K562 (cell line): ENCODE measurements around the gene CLCN4. TPM values are rescaled to one million over a fixed set of nuclear protein-coding genes. Genes with fewer than 3 reads are reported as not detected.

Experiments used
- CBFA2T2 ChIP-seq: fragments of 450-650 bp; conservative IDR thresholded peaks from 2 replicates; pipeline ENCODE4 v1.6.1; 2017; ENCODE audit warnings: mild to moderate bottlenecking
- CREB1 ChIP-seq, 2 experiments: sonication (generic) in 1 of 2; formaldehyde crosslinking in 1 of 2; IDR thresholded peaks; 2 replicates each; pipeline versions ENCODE4 v1.6.1 to v1.8.0; 2012 to 2022; ENCODE audit warnings: inconsistent platforms in 1 of 2, mild to moderate bottlenecking in 1 of 2, missing genetic modification reagents in 1 of 2, moderate library complexity in 1 of 2
- ZNF184 ChIP-seq: sonication (generic); formaldehyde crosslinking; IDR thresholded peaks from 2 replicates; pipeline ENCODE4 v1.5.0; 2020; ENCODE audit warnings: missing genetic modification reagents
- ZNF217 ChIP-seq: sonication (generic); formaldehyde crosslinking; IDR thresholded peaks from 2 replicates; pipeline ENCODE4 v1.8.0; 2022; ENCODE audit warnings: mild to moderate bottlenecking, missing genetic modification reagents
- ZNF431 ChIP-seq: sonication (generic); formaldehyde crosslinking; IDR thresholded peaks from 2 replicates; pipeline ENCODE4 v1.8.0; 2022; ENCODE audit warnings: mild to moderate bottlenecking, missing genetic modification reagents
- polyA plus RNA-seq, 8 experiments: library from polyadenylated mRNA; depleted of rRNA in 4 of 8; stranded (reverse) in 5 of 8; unstranded in 3 of 8; fragments of >200 nt; fragmentation: Nextera tagmentation in 2 of 8; fragmentation: Illumina TruSeq in 1 of 8; extraction: Ambion mirVana in 2 of 8; extraction: Trizol in 1 of 8; gene quantifications; 2 replicates each; pipeline versions ENCODE4 v1.2.1 to v1.2.3, GENCODE V29; 2011 to 2014; ENCODE audit warnings: inconsistent platforms in 1 of 8, missing spikeins in 1 of 8
- total RNA-seq, 7 experiments: library from RNA; depleted of rRNA in 6 of 7; stranded (reverse); fragments of >200 nt in 6 of 7; fragmentation: Illumina TruSeq in 2 of 7; extraction: Trizol in 2 of 7; gene quantifications; 2 replicates each; pipeline versions ENCODE4 v1.2.1 to v1.2.3, GENCODE V29; 2011 to 2021; ENCODE audit warnings: low replicate concordance in 1 of 7
- TF ChIP-seq, protein P1 (sequence below), 2 experiments: fragments of 450-650 bp; IDR thresholded peaks; 2 replicates each; pipeline ENCODE4 v1.6.1; 2016
- TF ChIP-seq, protein P2 (sequence below): fragments of 200-600 bp; sonication (generic); IDR thresholded peaks from one replicate; pipeline ENCODE4 v1.6.1; 2012; ENCODE audit warnings: mild to moderate bottlenecking, low read depth, low read length, inconsistent platforms
- TF ChIP-seq, protein P3 (sequence below): sonication (generic); formaldehyde crosslinking; IDR thresholded peaks from 2 replicates; pipeline ENCODE4 v1.5.0; 2020; ENCODE audit warnings: missing genetic modification reagents
- TF ChIP-seq, protein P4 (sequence below): fragments of 450-650 bp; IDR thresholded peaks from 2 replicates; pipeline ENCODE4 v1.6.1; 2017; ENCODE audit warnings: antibody characterized with exemption, mild to moderate bottlenecking

CLCN4 gene
- total and polyA plus RNA-seq, 9 of the 15 experiments (the other 6 are each of a cell fraction or from before 2014, with no cell fraction given) = 0.03 to 0.24 (median 0.10) TPM; not detected in 1

DNA sequence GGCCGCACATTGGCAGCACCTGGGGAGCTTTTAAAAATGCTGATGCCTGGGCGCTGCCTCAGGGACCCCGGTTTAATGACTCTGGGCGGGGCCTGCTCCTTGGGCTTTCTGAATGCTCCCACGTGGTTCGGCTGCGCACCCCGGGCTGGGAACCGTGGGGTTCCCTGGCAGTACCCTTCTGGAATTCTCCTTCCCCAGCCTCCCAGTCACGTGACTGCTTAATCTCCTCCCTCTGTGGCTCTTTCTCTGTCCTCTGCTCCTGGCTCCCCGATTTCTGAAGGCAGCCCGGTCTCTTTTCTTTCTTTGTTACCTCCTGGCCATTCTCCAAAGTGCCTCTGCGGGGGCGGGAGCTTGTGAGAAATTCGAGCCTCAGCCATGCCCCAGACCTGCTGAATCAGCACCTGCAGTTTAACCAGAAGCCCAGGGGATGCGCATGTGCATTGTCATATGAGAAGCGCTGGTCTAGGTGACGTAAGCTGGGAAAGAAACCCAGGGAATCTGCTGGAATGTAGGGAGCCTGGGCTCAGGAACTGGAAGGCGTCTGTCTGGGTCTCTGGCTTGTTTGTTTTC is 16.6 kb downstream of the CLCN4 start (continued):
- TF ChIP-seq CBFA2T2 = peak; percentile 59
- no peak for TF ChIP-seq ZNF431 (CRISPR knock-in tag)
- TF ChIP-seq, protein P1, sequence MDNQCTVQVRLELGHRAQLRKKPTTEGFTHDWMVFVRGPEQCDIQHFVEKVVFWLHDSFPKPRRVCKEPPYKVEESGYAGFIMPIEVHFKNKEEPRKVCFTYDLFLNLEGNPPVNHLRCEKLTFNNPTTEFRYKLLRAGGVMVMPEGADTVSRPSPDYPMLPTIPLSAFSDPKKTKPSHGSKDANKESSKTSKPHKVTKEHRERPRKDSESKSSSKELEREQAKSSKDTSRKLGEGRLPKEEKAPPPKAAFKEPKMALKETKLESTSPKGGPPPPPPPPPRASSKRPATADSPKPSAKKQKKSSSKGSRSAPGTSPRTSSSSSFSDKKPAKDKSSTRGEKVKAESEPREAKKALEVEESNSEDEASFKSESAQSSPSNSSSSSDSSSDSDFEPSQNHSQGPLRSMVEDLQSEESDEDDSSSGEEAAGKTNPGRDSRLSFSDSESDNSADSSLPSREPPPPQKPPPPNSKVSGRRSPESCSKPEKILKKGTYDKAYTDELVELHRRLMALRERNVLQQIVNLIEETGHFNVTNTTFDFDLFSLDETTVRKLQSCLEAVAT (IDR thresholded peaks at IDR 0.05) = no peak
- no peak for TF ChIP-seq ZNF217 (CRISPR knock-in tag)
- TF ChIP-seq ZNF184 (CRISPR knock-in tag) = no peak
- TF ChIP-seq, protein P2, sequence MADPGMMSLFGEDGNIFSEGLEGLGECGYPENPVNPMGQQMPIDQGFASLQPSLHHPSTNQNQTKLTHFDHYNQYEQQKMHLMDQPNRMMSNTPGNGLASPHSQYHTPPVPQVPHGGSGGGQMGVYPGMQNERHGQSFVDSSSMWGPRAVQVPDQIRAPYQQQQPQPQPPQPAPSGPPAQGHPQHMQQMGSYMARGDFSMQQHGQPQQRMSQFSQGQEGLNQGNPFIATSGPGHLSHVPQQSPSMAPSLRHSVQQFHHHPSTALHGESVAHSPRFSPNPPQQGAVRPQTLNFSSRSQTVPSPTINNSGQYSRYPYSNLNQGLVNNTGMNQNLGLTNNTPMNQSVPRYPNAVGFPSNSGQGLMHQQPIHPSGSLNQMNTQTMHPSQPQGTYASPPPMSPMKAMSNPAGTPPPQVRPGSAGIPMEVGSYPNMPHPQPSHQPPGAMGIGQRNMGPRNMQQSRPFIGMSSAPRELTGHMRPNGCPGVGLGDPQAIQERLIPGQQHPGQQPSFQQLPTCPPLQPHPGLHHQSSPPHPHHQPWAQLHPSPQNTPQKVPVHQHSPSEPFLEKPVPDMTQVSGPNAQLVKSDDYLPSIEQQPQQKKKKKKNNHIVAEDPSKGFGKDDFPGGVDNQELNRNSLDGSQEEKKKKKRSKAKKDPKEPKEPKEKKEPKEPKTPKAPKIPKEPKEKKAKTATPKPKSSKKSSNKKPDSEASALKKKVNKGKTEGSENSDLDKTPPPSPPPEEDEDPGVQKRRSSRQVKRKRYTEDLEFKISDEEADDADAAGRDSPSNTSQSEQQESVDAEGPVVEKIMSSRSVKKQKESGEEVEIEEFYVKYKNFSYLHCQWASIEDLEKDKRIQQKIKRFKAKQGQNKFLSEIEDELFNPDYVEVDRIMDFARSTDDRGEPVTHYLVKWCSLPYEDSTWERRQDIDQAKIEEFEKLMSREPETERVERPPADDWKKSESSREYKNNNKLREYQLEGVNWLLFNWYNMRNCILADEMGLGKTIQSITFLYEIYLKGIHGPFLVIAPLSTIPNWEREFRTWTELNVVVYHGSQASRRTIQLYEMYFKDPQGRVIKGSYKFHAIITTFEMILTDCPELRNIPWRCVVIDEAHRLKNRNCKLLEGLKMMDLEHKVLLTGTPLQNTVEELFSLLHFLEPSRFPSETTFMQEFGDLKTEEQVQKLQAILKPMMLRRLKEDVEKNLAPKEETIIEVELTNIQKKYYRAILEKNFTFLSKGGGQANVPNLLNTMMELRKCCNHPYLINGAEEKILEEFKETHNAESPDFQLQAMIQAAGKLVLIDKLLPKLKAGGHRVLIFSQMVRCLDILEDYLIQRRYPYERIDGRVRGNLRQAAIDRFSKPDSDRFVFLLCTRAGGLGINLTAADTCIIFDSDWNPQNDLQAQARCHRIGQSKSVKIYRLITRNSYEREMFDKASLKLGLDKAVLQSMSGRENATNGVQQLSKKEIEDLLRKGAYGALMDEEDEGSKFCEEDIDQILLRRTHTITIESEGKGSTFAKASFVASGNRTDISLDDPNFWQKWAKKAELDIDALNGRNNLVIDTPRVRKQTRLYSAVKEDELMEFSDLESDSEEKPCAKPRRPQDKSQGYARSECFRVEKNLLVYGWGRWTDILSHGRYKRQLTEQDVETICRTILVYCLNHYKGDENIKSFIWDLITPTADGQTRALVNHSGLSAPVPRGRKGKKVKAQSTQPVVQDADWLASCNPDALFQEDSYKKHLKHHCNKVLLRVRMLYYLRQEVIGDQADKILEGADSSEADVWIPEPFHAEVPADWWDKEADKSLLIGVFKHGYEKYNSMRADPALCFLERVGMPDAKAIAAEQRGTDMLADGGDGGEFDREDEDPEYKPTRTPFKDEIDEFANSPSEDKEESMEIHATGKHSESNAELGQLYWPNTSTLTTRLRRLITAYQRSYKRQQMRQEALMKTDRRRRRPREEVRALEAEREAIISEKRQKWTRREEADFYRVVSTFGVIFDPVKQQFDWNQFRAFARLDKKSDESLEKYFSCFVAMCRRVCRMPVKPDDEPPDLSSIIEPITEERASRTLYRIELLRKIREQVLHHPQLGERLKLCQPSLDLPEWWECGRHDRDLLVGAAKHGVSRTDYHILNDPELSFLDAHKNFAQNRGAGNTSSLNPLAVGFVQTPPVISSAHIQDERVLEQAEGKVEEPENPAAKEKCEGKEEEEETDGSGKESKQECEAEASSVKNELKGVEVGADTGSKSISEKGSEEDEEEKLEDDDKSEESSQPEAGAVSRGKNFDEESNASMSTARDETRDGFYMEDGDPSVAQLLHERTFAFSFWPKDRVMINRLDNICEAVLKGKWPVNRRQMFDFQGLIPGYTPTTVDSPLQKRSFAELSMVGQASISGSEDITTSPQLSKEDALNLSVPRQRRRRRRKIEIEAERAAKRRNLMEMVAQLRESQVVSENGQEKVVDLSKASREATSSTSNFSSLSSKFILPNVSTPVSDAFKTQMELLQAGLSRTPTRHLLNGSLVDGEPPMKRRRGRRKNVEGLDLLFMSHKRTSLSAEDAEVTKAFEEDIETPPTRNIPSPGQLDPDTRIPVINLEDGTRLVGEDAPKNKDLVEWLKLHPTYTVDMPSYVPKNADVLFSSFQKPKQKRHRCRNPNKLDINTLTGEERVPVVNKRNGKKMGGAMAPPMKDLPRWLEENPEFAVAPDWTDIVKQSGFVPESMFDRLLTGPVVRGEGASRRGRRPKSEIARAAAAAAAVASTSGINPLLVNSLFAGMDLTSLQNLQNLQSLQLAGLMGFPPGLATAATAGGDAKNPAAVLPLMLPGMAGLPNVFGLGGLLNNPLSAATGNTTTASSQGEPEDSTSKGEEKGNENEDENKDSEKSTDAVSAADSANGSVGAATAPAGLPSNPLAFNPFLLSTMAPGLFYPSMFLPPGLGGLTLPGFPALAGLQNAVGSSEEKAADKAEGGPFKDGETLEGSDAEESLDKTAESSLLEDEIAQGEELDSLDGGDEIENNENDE = no peak
- TF ChIP-seq, protein P3, sequence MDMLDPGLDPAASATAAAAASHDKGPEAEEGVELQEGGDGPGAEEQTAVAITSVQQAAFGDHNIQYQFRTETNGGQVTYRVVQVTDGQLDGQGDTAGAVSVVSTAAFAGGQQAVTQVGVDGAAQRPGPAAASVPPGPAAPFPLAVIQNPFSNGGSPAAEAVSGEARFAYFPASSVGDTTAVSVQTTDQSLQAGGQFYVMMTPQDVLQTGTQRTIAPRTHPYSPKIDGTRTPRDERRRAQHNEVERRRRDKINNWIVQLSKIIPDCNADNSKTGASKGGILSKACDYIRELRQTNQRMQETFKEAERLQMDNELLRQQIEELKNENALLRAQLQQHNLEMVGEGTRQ (CRISPR knock-in tag) = peak; percentile 77
- TF ChIP-seq, protein P4, sequence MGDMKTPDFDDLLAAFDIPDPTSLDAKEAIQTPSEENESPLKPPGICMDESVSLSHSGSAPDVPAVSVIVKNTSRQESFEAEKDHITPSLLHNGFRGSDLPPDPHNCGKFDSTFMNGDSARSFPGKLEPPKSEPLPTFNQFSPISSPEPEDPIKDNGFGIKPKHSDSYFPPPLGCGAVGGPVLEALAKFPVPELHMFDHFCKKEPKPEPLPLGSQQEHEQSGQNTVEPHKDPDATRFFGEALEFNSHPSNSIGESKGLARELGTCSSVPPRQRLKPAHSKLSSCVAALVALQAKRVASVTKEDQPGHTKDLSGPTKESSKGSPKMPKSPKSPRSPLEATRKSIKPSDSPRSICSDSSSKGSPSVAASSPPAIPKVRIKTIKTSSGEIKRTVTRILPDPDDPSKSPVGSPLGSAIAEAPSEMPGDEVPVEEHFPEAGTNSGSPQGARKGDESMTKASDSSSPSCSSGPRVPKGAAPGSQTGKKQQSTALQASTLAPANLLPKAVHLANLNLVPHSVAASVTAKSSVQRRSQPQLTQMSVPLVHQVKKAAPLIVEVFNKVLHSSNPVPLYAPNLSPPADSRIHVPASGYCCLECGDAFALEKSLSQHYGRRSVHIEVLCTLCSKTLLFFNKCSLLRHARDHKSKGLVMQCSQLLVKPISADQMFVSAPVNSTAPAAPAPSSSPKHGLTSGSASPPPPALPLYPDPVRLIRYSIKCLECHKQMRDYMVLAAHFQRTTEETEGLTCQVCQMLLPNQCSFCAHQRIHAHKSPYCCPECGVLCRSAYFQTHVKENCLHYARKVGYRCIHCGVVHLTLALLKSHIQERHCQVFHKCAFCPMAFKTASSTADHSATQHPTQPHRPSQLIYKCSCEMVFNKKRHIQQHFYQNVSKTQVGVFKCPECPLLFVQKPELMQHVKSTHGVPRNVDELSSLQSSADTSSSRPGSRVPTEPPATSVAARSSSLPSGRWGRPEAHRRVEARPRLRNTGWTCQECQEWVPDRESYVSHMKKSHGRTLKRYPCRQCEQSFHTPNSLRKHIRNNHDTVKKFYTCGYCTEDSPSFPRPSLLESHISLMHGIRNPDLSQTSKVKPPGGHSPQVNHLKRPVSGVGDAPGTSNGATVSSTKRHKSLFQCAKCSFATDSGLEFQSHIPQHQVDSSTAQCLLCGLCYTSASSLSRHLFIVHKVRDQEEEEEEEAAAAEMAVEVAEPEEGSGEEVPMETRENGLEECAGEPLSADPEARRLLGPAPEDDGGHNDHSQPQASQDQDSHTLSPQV = 0 out of 2 replicates have a peak, but pooled peaks have one; percentile 17
- TF ChIP-seq CREB1 (IDR thresholded peaks at IDR 0.05) = no peak
- no peak for TF ChIP-seq CREB1 (CRISPR knock-in tag; IDR thresholded peaks at IDR 0.05)
